ENCODE data around the gene ZMAT3.
A peak's percentile ranks its signal among the peaks of the same experiment; 100 is the strongest.

The ZMAT3 gene

DNA sequence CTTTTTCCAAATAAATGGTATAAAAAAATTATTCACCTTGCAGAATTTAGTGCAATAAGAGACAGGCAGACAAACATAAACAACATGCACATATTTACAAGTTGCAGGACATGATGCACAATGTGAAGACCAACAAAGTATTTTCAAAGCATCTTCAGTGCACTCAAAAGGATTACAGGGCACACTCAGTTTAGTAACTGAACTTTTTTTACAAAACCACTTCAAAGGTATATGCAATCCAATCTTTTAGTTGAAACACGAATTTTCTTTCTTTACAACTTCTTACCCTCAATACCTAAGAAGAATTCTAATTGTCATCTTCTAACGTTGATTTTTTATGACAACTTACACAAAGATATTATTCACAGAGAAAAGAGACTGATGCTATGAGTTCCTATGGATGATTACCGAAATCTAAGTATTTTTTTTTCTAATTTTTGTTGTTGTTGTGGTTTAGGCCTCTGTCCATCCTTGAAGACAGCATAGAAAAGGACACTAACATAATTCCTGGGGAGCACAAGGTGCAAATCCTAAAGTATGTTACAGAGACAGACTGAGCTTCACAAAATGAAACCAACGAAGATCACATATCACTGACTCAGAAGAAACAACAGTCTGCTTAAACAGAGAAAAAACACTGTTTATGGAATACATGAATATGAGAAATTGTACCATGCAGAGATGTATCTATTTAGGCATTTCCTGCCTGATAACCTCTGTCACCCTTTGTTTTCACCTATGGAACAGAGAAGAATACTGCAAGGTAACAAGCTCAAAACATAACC is 50.3 kb downstream of the ZMAT3 start:
- DNase-seq, result no peak

GRCh38 chr3:179020112-179020511 is 51.5 kb downstream of the ZMAT3 start:
- no peak for DNase-seq

DNA sequence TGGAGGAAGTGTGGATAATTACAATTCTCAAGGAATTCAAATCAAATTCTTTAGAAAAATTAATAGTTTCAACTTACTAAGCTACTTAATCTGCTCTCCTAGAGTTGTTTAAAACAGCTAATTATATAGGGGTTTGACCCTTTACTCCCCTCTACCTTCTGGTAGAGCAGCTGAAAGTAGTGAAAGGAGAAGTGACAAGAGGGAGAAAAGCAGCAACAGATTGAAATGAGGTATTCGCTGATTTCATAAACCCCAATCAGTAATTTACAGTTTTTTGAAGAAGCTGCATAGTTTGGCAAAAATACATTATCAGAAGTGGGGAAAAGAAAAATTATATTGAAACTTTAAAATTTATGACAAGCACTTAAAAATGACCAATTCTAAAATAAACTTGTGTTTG is 52.8 kb downstream of the ZMAT3 start:
- no peak for DNase-seq

- DNase-seq, result no peak
Measured at GRCh38 chr3:179016979-179017670, 54.5 kb downstream of the ZMAT3 start.

DNA sequence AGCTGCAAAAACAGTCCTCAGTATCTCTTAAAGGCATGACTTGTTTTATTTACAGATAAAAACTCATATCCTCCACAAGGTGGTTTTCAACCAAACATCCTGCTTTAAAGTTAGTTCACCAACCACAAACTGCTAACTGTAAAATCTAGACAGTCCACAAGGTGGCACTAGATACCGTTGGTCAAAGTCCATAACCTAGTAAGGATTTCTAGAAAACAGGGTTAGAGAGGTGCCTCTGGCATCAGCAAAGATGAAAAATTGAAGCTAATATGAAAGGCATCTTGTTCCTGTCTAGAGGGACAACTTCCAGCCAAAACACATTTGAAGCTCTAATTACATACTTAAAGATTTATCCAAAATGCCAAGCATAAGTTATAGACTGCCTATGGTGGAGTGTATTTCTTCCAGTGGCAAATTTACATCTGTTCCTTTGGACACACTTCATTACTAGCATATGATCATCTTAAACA is 56.0 kb downstream of the ZMAT3 start:
- peak; percentile 76 for DNase-seq

DNA sequence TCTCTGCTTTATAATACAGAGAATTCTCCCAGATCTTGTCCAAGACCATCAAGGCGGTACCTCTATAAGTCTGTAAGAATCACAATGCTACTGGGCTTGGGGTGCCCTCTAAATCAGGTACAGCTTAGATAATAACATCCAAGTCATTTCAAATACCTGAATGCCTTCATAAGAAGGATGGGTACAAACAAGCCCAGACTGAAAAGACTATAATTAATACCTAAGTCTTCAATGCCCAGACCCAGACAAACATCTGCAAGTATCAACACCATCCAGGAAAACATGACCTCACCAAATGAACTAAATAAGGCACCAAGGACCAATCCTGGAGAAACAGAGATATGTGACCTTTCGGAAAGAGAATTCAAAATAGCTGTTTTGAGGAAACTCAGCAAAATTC is 65.9 kb downstream of the ZMAT3 start:
- DNase-seq, result no peak

DNA sequence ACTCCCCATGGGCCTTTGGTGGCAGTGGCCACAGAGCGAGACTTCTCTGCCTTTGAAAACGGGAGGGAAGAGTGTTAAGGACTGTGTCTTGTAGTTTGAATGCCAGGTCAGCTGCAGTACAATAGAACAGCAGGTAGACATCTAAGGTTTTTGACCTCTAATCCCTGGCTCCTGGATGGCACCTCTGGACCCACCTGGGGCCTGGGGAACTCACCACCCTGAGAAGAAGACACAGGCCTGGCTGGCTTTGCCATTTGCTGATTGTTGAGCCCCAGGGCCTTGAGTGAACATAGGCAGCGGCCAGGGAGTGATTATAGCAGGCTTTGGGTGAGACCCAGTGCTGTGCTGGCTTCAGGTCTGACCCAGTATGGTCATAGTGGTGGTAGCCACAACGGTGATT is 66.4 kb downstream of the ZMAT3 start:
- no peak for DNase-seq

GRCh38 chr3:179000659-179001058 is 71.0 kb downstream of the ZMAT3 start:
- DNase-seq, result no peak

GRCh38 chr3:179000144-179000543 is 71.5 kb downstream of the ZMAT3 start:
- DNase-seq, result peak; percentile 9

DNA sequence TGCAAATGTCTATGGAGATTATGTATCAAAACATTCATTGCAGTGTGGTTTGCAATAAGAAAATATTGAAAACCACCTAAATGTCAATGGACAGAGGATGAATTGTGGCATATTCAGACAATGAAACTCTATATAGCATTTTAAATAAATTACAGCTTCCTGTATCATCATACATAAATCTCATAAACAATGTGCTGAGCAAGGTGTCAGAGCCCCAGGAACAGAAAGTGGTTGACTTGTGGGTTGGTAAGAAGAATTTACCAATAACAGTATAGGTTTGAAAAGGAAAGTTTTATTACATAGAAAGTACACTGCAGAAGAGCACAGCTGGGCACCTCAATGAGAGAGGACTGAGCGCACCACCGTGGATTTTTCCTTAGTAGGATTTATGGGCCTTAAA is 75.2 kb downstream of the ZMAT3 start:
- DNase-seq, result no peak

GRCh38 chr3:178990293-178990692 is 81.3 kb downstream of the ZMAT3 start:
- no peak for DNase-seq

DNA sequence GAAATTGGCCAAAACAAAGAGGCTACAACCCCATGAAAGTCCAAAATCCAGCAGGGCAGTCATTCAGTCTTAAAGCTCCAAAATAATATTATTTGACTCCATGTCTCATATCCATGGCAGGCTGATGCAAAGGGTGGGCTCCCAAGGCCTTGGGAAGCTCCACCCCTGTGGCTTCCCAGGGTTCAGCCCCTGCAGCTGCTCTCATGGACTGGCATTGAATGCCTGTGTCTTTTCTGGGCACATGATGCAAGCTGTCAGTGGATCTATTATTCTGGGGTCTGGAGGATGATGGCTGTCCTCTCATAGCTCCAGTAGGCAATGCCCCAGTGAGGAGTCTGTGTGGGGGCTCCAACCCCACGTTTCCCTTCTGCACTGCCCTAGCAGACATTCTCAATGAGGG is 81.8 kb downstream of the ZMAT3 start:
- DNase-seq, result no peak

DNA sequence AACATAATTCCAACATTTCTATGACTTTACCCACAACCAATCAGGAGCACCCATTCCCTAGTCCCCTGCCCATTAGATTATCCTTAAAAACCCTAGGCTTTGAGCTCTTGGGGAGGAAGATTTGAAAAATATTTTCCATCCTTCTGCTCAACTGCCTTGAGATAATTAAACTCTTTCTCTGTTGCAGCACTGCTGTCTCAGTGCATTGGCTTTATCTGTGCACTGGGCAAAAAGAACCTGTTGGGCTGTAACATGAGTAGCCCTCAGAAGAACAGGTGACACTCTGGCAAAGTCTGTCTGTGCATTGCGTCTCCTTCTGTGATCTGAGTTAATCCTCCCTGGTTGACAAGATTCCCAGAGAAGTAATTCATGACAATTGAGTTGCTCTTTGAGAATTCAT is 83.9 kb downstream of the ZMAT3 start:
- DNase-seq, result no peak

GRCh38 chr3:178986456-178986855 is 85.2 kb downstream of the ZMAT3 start:
- no peak for DNase-seq

DNA sequence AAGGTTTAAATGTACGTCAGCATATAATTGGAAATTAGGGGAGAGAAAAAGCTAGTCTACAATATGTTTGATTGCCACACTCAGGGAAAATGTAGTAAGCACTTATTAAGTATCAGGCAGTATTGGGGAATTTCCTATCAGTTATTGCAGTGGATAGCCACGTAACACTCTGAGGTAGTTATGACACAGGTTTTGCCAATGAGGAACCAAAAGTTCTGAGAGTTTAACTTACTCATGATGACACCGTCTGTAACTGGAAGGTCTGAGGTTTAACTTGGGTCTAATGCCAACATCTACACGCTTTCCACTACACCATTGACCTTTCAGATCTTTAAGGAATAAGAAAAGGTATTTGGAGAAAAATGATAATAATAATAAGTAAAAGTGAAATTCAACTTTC is 89.5 kb downstream of the ZMAT3 start:
- peak; percentile 6 for DNase-seq

DNA sequence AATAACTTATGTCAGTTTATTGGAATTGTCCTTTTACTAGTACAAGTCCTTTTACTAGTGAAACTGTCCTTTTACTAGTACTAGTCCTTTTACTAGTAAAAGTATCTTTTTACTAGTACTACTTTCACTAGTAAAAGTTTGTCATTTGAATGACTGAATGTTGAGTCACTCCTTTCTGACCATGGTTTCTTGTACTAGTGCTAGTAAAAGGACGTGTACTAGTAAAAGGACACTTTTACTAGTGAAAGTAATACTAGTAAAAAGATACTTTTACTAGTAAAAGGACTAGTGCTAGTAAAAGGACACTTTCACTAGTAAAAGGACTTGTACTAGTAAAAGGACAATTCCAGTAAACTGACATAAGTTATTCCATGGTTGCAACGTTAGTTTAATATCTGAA is 96.3 kb downstream of the ZMAT3 start:
- no peak for DNase-seq

GRCh38 chr3:178971614-178972013 is 100.0 kb downstream of the ZMAT3 start:
- DNase-seq, result no peak

DNA sequence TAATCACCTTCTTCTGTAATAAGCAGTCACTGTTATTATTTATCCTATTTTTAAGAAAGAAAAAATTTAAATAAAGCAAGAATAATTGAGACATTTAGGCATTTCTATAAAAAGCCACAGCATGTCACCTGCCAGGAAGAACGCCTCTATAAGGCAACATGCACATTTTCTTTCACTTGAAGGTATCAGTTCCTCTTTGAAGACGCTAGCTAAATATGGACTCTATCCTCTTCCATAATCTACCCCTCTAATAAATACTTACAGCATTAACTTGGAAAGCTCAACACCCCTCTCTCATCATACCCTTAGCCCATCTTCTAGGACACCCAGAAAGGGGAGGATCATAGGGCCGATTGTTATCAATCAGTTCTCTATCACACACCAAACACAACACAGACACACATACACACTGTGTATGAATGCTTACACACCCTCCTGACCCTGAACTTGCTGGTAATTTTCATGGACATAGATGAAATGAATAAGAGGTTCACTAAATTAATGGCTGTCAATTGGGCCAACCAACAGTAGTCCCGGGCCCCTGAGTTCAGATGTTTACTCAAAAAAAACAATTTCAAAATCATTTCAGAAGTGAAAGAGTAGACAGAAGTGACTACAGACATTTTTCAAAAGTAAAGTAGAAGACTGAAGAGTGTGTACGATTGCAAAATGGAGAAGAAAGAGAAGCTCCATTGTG is 102.5 kb downstream of the ZMAT3 start:
- DNase-seq, result no peak
